OCI-LY3 (cell line): ENCODE data around the gene TNFRSF6B.

Source experiments
- H2AFZ ChIP-seq: fragments of 200-600, 300-600 bp; shearing (Covaris generic); 2 replicates; pipeline ENCODE4 v1.6.0; 2014; ENCODE audit warnings: antibody characterized with exemption, low read depth, low read length
- H3K27ac ChIP-seq: fragments of 200-600, 300-600 bp; sonication (generic); 2 replicates; pipeline ENCODE4 v1.5.1; 2014; ENCODE audit warnings: mild to moderate bottlenecking, low read length, moderate library complexity, mixed read lengths
- H3K27me3 ChIP-seq: fragments of 200-600, 300-600 bp; sonication (generic); 2 replicates; pipeline ENCODE4 v1.6.1; 2014; ENCODE audit warnings: low read depth, low read length, mixed read lengths
- H3K36me3 ChIP-seq: fragments of 200-600, 300-600 bp; sonication (generic); replicated peaks from 2 replicates; pipeline ENCODE3; 2014; ENCODE audit warnings: low read depth, low read length, mixed read lengths
- H3K4me1 ChIP-seq: fragments of 300-600, 200-600 bp; sonication (generic); 2 replicates; pipeline ENCODE4 v1.6.1; 2014; ENCODE audit warnings: low read length, mixed read lengths
- H3K4me2 ChIP-seq: fragments of 200-600, 300-600 bp; sonication (generic); 2 replicates; pipeline ENCODE4 v1.6.1; 2014; ENCODE audit warnings: low read length, mixed read lengths
- H3K4me3 ChIP-seq: fragments of 300-600, 200-600 bp; sonication (generic); 2 replicates; pipeline ENCODE4 v1.5.1; 2014; ENCODE audit warnings: antibody characterized with exemption, mild to moderate bottlenecking, low read length, moderate library complexity
- H3K79me2 ChIP-seq: fragments of 300-600, 200-600 bp; shearing (Covaris generic); 2 replicates; pipeline ENCODE4 v1.6.1; 2014; ENCODE audit warnings: mild to moderate bottlenecking, low read length, mixed read lengths
- H3K9ac ChIP-seq: fragments of 300-600, 200-600 bp; shearing (Covaris generic); 2 replicates; pipeline ENCODE4 v1.6.0; 2014; ENCODE audit warnings: mild to moderate bottlenecking, low read length, moderate library complexity
- H3K9me3 ChIP-seq: fragments of 200-600, 300-600 bp; shearing (Covaris generic); 2 replicates; pipeline ENCODE4 v1.6.1; 2014; ENCODE audit warnings: low read length, mixed read lengths; ENCODE audit not compliant: insufficient read depth
- H4K20me1 ChIP-seq: fragments of 200-600, 300-600 bp; sonication (generic); 2 replicates; pipeline ENCODE4 v1.6.1; 2016; ENCODE audit warnings: low read length, mixed read lengths; ENCODE audit not compliant: insufficient read depth
- EZH2phosphoT487 ChIP-seq: fragments of 200-600 bp; shearing (Covaris generic); IDR thresholded peaks from 2 replicates; pipeline ENCODE4 v1.6.1; 2018; ENCODE audit warnings: antibody characterized with exemption, mixed run types, low read depth
- TF ChIP-seq, protein P1 (sequence below): fragments of 200-600, 300-600 bp; sonication (generic); IDR thresholded peaks from 2 replicates; pipeline ENCODE4 v1.5.1; 2014; ENCODE audit warnings: antibody characterized with exemption, low read length, low read depth

TNFRSF6B gene

DNA sequence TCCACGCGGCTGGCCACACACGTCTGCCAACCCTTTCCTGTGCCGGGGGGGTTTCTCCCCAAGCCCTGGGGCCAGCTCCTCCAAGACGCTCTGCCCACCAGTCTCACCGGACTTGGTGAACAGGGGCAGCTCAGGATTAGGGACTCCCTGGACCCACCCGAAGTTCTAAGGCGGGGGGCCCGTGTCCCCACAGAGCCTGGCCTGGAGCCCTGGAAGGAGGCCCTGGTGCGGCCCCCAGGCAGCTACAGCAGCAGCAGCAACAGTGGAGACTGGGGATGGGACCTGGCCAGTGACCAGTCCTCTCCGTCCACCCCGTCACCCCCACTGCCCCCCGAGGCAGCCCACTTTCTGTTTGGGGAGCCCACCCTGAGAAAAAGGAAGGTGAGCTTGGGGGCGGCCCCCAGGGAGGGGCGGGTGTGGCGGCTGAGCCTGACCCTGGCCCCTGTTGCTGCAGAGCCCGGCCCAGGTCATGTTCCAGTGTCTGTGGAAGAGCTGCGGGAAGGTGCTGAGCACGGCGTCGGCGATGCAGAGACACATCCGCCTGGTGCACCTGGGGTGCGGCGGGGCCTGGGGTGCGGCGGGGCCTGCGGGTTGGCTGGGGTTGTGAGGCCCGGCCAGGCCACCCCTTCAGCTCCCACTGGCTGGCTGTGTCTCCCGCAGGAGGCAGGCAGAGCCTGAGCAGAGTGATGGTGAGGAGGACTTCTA is 45.4 kb downstream of the TNFRSF6B start:
- Histone ChIP-seq H3K27me3 (no peaks in the 10 kb centered on the region), H3K4me3 (no peak overlapping the region), H3K27ac (no peak overlapping the region), H2AFZ (no peak overlapping the region), H4K20me1 (no peaks in the 10 kb centered on the region), H3K4me1 (peaks cover 24% of the 10 kb centered on the region), H3K9me3 (no peaks in the 10 kb centered on the region), H3K36me3 (peaks cover 15% of the 10 kb centered on the region), H3K79me2 (no peaks in the 10 kb centered on the region), H3K4me2 (no peak overlapping the region), H3K9ac (no peak overlapping the region)
- TF ChIP-seq EZH2phosphoT487: no peak
- TF ChIP-seq, protein P1, sequence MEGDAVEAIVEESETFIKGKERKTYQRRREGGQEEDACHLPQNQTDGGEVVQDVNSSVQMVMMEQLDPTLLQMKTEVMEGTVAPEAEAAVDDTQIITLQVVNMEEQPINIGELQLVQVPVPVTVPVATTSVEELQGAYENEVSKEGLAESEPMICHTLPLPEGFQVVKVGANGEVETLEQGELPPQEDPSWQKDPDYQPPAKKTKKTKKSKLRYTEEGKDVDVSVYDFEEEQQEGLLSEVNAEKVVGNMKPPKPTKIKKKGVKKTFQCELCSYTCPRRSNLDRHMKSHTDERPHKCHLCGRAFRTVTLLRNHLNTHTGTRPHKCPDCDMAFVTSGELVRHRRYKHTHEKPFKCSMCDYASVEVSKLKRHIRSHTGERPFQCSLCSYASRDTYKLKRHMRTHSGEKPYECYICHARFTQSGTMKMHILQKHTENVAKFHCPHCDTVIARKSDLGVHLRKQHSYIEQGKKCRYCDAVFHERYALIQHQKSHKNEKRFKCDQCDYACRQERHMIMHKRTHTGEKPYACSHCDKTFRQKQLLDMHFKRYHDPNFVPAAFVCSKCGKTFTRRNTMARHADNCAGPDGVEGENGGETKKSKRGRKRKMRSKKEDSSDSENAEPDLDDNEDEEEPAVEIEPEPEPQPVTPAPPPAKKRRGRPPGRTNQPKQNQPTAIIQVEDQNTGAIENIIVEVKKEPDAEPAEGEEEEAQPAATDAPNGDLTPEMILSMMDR: no peak

GRCh38 chr20:63742381-63743024 is 46.1 kb downstream of the TNFRSF6B start:
- H3K36me3 ChIP-seq: peaks cover 15% of the 10 kb centered on the region
- no peaks in the 10 kb centered on the region for H3K27me3 ChIP-seq
- H3K9me3 ChIP-seq: no peaks in the 10 kb centered on the region
- no peak overlapping the region for H3K4me2 ChIP-seq
- H3K27ac ChIP-seq: no peak overlapping the region
- H3K79me2 ChIP-seq: no peaks in the 10 kb centered on the region
- no peak overlapping the region for H3K9ac ChIP-seq
- no peak overlapping the region for H2AFZ ChIP-seq
- H4K20me1 ChIP-seq: no peaks in the 10 kb centered on the region
- TF ChIP-seq, protein P1: no peak
- TF ChIP-seq EZH2phosphoT487: no peak
- peaks cover 18% of the 10 kb centered on the region for H3K4me1 ChIP-seq
- H3K4me3 ChIP-seq: no peak overlapping the region

- TF ChIP-seq, protein P1: no peak
- TF ChIP-seq EZH2phosphoT487: no peak
- Histone ChIP-seq H2AFZ (no peak overlapping the region), H3K4me3 (no peak overlapping the region), H3K4me1 (peaks cover 14% of the 10 kb centered on the region), H3K9ac (no peak overlapping the region), H3K27ac (no peak overlapping the region), H3K4me2 (no peak overlapping the region), H3K27me3 (no peaks in the 10 kb centered on the region), H3K36me3 (peaks cover 15% of the 10 kb centered on the region), H3K9me3 (no peaks in the 10 kb centered on the region), H3K79me2 (no peaks in the 10 kb centered on the region), H4K20me1 (no peaks in the 10 kb centered on the region)
Observed at GRCh38 chr20:63743210-63743970, 46.9 kb downstream of the TNFRSF6B start.

- no peak overlapping the region for H3K27ac ChIP-seq
- H3K79me2 ChIP-seq: no peaks in the 10 kb centered on the region
- peaks cover 15% of the 10 kb centered on the region for H3K36me3 ChIP-seq
- TF ChIP-seq EZH2phosphoT487: no peak
- TF ChIP-seq, protein P1: no peak
- H3K4me1 ChIP-seq: peaks cover 6% of the 10 kb centered on the region; the same call in 1 of the 2 replicates
- no peak overlapping the region for H2AFZ ChIP-seq
- no peaks in the 10 kb centered on the region for H4K20me1 ChIP-seq
- no peak overlapping the region for H3K9ac ChIP-seq
- H3K4me3 ChIP-seq: no peak overlapping the region
- no peak overlapping the region for H3K4me2 ChIP-seq
- no peaks in the 10 kb centered on the region for H3K27me3 ChIP-seq
- no peaks in the 10 kb centered on the region for H3K9me3 ChIP-seq
Observed at GRCh38 chr20:63744158-63744557, 47.7 kb downstream of the TNFRSF6B start.
